Tracheal epithelial cell (primary cell): ENCODE measurements around the gene COMT. TPM values are rescaled to one million over a fixed set of nuclear protein-coding genes. Genes with fewer than 3 reads are reported as not detected.

ENCODE experiments used
- total RNA-seq: library from RNA; depleted of rRNA; stranded (reverse); fragments of >200 nt; gene quantifications from 2 replicates; pipeline ENCODE4 v1.2.1, GENCODE V29; 2014

Gene COMT
- total RNA-seq = 266 and 283 TPM in 2 replicates

DNA sequence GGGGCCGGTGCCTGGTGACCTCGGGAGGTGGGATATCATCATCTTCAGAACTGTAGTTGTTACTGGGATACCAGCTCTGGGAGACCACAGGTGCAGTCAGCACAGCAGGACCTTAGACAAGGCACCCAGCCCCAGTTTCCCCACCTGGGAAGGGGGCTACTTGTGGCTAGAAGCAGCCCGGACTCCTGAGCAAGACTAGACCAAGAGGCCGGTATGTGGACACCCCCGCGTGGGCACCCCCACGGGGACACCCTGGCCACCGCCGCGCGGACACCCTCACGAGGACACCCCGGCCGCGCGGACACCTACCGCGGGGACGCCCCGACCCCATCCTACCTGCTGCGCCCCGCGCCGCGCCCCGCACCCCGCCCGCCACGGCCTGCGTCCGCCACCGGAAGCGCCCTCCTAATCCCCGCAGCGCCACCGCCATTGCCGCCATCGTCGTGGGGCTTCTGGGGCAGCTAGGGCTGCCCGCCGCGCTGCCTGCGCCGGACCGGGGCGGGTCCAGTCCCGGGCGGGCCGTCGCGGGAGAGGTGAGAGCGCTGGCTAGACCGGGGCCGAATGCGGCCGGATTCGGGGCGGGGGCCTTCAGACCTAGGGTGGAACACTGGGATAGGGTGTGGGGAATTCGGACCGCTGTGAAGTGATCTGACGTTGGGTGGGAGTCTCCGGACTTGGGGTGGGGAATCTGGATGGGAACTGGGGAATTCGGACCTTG lies at the start of gene COMT, which contains the start of gene TXNRD2:
Gene COMT, plus strand, starts transcription at position 408 of the 718 bp plus-strand sequence. CDS start 20,755 bp downstream, outside the sequence.
Gene TXNRD2, minus strand, starts transcription at position 454 of the 718 bp plus-strand sequence. Its CDS starts 15 bp downstream, at position 439.

DNA sequence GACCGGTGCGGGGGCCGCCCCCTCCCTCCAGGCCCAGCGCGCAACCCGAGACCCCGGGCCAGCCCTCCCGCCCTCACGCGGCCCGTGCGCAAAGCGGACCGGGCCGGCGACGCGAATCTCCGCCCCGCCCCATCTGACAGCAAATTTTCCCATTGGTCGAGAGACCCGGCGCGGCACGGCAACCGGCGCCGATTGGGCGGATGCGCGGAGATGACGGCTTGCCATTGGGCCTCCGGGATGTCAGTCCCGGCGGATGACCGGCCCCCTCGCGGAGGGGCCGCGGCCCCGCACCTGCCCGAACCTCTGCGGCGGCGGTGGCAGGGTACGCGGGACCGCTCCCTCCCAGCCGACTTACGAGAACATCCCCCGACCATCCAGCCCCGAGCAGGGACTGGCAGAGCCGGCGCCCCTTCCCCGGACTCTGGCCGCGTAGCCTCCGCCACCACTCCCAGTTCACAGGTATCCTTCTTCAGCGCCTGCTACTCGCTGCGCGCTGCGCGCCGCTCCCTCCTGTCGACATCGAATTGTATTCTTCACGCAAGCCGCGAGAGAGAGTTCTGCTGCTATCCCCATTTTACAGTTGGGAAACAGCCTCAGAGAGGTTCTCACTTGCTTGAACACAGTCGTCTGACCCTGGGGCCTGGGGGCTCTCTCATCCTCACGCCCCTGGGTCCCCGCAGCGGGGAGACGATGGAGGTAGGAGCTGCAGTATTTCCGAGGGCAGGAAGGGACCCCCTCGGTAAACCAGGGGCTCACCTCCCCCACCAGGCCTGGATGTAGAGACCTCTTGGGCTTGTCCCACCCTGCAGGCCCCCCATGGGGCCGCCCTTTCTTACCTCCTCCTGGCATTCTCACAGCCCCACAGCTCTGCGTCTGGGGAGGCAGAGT lies 75.4 kb downstream of the COMT start, which contains the start of gene ARVCF:
Gene ARVCF, minus strand, starts transcription at position 90 of the 888 bp plus-strand sequence. CDS start 26,029 bp downstream, outside the sequence.

Other genes starting within 250 kb of the COMT start
- gene SEPTIN5, start 227.3 kb upstream of the COMT start, total RNA-seq = 4.7 and 26.5 TPM in 2 replicates
- under 0.01 and 3.1 TPM in 2 replicates for gene GP1BB, start 218.2 kb upstream of the COMT start, total RNA-seq
- 10.1 and 13.4 TPM in 2 replicates for gene TBX1, start 181.0 kb upstream of the COMT start, total RNA-seq
- gene GNB1L, start 86.9 kb upstream of the COMT start, total RNA-seq = 6.7 and 14.3 TPM in 2 replicates
- 10.1 and 13.6 TPM in 2 replicates for gene RTL10, start 86.9 kb upstream of the COMT start, total RNA-seq
- 9.0 and 10.6 TPM in 2 replicates for gene TXNRD2, start within 50 bp of the COMT start, total RNA-seq
- 7.9 and 27.5 TPM in 2 replicates for gene ARVCF, start 75.1 kb downstream of the COMT start, total RNA-seq
- 23.2 and 36.9 TPM in 2 replicates for gene TANGO2, start 79.3 kb downstream of the COMT start, total RNA-seq
- 18.5 and 21.0 TPM in 2 replicates for gene DGCR8, start 138.5 kb downstream of the COMT start, total RNA-seq
- gene RANBP1, start 174.3 kb downstream of the COMT start, total RNA-seq = 256 and 319 TPM in 2 replicates
- gene TRMT2A, start 175.5 kb downstream of the COMT start, total RNA-seq = 32.4 and 37.6 TPM in 2 replicates
- gene ZDHHC8, start 190.0 kb downstream of the COMT start, total RNA-seq = 4.3 and 5.5 TPM in 2 replicates
- not detected in 2 replicates for gene CCDC188, start 209.3 kb downstream of the COMT start, total RNA-seq